Activated B cell treated with CpG ODN at 0.5 μM for 24 hours (primary cell): ENCODE measurements around the gene CAMK2A. TPM values are rescaled to one million over a fixed set of nuclear protein-coding genes. Genes with fewer than 3 reads are reported as not detected.

Experiments
- ATAC-seq: fragments of 200-7000 bp; cut with Tn5 transposase; one replicate; pipeline ENCODE4 v1.10.0; 2021; ENCODE audit warnings: low read depth, mild to moderate bottlenecking, moderate library complexity
- CTCF ChIA-PET: fragments of 350-600 bp; sonication (Branson Sonifier 250); formaldehyde crosslinking; loops from one replicate; lab custom pipeline; 2021; ENCODE audit warnings: antibody characterized with exemption; lab: Charles Lee
- POLR2A ChIA-PET: fragments of 350-600 bp; sonication (Branson Sonifier 250); formaldehyde crosslinking; loops from one replicate; lab custom pipeline; 2021; ENCODE audit warnings: antibody characterized with exemption; lab: Charles Lee
- DNase-seq: peaks from one replicate; pipeline ENCODE4 v3.0.0; 2022
- H3K27ac Mint-ChIP-seq: one replicate; pipeline ENCODE4 v1.8.0; 2020; ENCODE audit warnings: mixed read lengths
- H3K27me3 Mint-ChIP-seq: one replicate; pipeline ENCODE4 v1.8.0; 2021; ENCODE audit warnings: mixed read lengths
- H3K36me3 Mint-ChIP-seq: one replicate; pipeline ENCODE4 v1.8.0; 2021; ENCODE audit warnings: low read depth, mixed read lengths
- H3K4me1 Mint-ChIP-seq: one replicate; pipeline ENCODE4 v1.8.0; 2021; ENCODE audit warnings: mixed read lengths
- H3K4me3 Mint-ChIP-seq: one replicate; pipeline ENCODE4 v1.8.0; 2020; ENCODE audit warnings: mild to moderate bottlenecking, mixed read lengths
- H3K9me3 Mint-ChIP-seq: one replicate; pipeline ENCODE4 v1.8.0; 2020; ENCODE audit warnings: mixed read lengths
- CTCF ChIP-seq: fragments of 200-600 bp; IDR thresholded peaks from one replicate; pipeline ENCODE4 v1.8.0; 2022; ENCODE audit warnings: antibody characterized with exemption, mild to moderate bottlenecking
- intact Hi-C: fragments of 100-400 bp; cut with micrococcal nuclease; formaldehyde crosslinking; loops from one replicate; pipeline ENCODE4 v1.15.1; 2024
- total RNA-seq: library from RNA; stranded (reverse); gene quantifications from 2 replicates; pipeline ENCODE4 v1.2.3, GENCODE V29; 2022

Gene CAMK2A
- total RNA-seq, 1 donor from 2014 or later = not detected

DNA sequence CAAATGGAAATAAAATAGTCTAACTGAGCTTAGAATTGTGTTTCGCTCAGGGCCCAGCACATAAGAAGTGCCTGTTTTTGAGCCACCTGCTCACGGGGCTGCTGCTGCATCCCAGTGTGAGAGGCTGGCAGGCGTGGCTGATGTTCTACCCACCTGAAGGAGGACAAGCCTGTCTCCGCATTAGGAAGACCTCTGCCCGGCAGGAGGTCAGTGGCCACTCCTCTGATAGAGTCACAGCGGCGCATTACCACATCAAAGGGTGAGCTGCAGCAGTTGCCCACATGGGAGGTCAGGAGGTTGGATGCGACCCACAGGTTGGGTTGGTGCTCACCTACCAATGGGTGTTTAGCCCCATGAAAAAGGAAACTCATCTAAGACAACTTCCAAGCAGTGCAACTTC is 103.4 kb downstream of the CAMK2A start:
- H3K36me3 Mint-ChIP-seq = no peaks in the 10 kb centered on the region
- intact Hi-C loops = no loop called here
- H3K27me3 Mint-ChIP-seq = peaks cover 19% of the 10 kb centered on the region
- no peak for ATAC-seq
- H3K4me1 Mint-ChIP-seq = no peaks in the 10 kb centered on the region
- ChIA-PET CTCF (no interaction called here), POLR2A (no interaction called here)
- no peak for TF ChIP-seq CTCF
- no peak overlapping the region for H3K27ac Mint-ChIP-seq
- H3K4me3 Mint-ChIP-seq = no peak overlapping the region
- no peaks in the 10 kb centered on the region for H3K9me3 Mint-ChIP-seq
- no peak for DNase-seq

- Mint-ChIP-seq H3K27ac (no peak overlapping the region), H3K4me1 (no peaks in the 10 kb centered on the region), H3K27me3 (peaks cover 13% of the 10 kb centered on the region), H3K36me3 (no peaks in the 10 kb centered on the region), H3K4me3 (no peak overlapping the region), H3K9me3 (no peaks in the 10 kb centered on the region)
- no peak for TF ChIP-seq CTCF
- intact Hi-C loops = no loop called here
- ATAC-seq = no peak
- POLR2A ChIA-PET = no interaction called here
- DNase-seq = no peak
- CTCF ChIA-PET = no interaction called here
Observed at GRCh38 chr5:150184990-150185912, 104.3 kb downstream of the CAMK2A start.

DNA sequence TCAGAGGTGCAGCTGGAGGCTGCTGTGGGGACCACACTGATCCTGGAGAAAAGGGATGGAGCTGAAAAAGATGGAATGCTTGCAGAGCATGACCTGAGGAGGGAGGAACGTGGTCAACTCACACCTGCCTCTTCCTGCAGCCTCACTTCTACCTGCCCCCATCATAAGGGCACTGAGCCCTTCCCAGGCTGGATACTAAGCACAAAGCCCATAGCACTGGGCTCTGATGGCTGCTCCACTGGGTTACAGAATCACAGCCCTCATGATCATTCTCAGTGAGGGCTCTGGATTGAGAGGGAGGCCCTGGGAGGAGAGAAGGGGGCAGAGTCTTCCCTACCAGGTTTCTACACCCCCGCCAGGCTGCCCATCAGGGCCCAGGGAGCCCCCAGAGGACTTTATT is 105.6 kb downstream of the CAMK2A start:
- intact Hi-C loops = no loop called here
- DNase-seq = no peak
- ChIA-PET CTCF (no interaction called here), POLR2A (no interaction called here)
- TF ChIP-seq CTCF = no peak
- H3K36me3 Mint-ChIP-seq = no peaks in the 10 kb centered on the region
- H3K4me1 Mint-ChIP-seq = no peaks in the 10 kb centered on the region
- no peak overlapping the region for H3K27ac Mint-ChIP-seq
- no peak overlapping the region for H3K4me3 Mint-ChIP-seq
- H3K27me3 Mint-ChIP-seq = peaks cover 9% of the 10 kb centered on the region
- ATAC-seq = no peak
- no peaks in the 10 kb centered on the region for H3K9me3 Mint-ChIP-seq

DNA sequence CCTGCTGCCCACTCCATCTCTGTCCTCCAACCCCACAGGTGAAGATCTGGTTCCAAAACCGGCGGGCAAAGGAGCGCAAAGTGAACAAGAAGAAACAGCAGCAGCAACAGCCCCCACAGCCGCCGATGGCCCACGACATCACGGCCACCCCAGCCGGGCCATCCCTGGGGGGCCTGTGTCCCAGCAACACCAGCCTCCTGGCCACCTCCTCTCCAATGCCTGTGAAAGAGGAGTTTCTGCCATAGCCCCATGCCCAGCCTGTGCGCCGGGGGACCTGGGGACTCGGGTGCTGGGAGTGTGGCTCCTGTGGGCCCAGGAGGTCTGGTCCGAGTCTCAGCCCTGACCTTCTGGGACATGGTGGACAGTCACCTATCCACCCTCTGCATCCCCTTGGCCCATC is 106.1 kb downstream of the CAMK2A start:
- Mint-ChIP-seq H3K9me3 (no peaks in the 10 kb centered on the region), H3K27ac (no peak overlapping the region), H3K36me3 (no peaks in the 10 kb centered on the region), H3K4me3 (no peak overlapping the region), H3K27me3 (peaks cover 8% of the 10 kb centered on the region), H3K4me1 (no peaks in the 10 kb centered on the region)
- DNase-seq = no peak
- ChIA-PET CTCF (no interaction called here), POLR2A (no interaction called here)
- no peak for ATAC-seq
- intact Hi-C loops = no loop called here
- TF ChIP-seq CTCF = no peak

DNA sequence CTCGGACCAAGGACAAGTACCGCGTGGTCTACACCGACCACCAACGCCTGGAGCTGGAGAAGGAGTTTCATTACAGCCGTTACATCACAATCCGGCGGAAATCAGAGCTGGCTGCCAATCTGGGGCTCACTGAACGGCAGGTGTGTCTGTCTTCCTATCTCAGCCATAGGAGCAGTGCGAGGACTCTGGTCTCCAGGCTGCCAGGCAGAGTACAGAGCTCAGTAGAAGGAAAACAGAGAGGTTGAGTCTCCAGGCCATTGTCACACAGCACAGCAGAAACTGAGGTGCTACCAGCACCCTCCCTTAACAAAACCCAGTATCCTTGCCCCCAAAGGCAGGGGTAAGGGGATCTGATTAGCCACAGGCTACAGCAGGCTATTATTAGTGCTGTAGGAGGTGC is 106.8 kb downstream of the CAMK2A start:
- H3K9me3 Mint-ChIP-seq = no peaks in the 10 kb centered on the region
- no peak overlapping the region for H3K4me3 Mint-ChIP-seq
- DNase-seq = no peak
- no peaks in the 10 kb centered on the region for H3K4me1 Mint-ChIP-seq
- H3K27ac Mint-ChIP-seq = no peak overlapping the region
- CTCF ChIA-PET = no interaction called here
- intact Hi-C loops = no loop called here
- peaks cover 4% of the 10 kb centered on the region for H3K27me3 Mint-ChIP-seq
- ATAC-seq = no peak
- no peaks in the 10 kb centered on the region for H3K36me3 Mint-ChIP-seq
- no peak for TF ChIP-seq CTCF
- POLR2A ChIA-PET = no interaction called here
